HG03095 (cell line): ENCODE measurements around the gene MYO1D.
"Not testable (repeated sequence)": the region's sequence is repeated elsewhere in the genome, so short reads cannot be mapped to it uniquely, and the experiment has no call there.

Source experiments
- ATAC-seq: cut with Tn5 transposase; IDR thresholded peaks from one replicate; pipeline ENCODE4 v1.9.1; 2021; ENCODE audit warnings: moderate library complexity; ENCODE audit not compliant: unreplicated experiment

Gene MYO1D

DNA sequence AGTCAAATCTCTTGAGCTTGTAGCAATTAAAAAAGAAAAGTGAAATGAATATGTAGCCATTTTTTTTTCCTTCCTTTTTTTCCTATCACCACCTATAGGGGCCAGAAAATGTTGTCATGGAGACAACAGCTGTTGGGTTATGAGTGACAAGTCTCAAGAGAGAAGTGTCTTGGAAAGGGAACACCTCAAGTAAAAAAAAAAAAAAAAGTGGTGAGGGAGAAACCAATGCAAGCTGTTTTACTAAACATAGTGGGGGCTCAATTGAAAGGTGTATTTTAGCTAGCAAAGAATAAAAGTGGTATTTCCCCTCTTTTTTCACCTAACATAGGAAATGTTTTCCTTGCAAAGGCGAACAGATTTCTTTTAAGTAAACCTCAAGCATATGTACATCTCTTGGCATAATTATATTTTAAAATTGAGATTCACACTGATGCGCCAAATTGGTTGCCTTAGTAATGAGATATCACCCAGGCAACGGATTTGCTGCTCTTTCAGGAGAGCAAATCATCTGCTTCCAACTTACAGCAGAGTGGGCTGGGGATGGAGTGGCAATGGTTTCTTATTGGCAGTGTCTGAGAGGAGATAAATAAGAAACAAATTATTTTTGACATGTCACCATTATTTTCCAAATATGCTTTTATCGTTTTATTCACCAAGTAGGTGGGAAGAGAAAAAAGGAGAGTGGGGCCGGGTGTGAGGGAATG, 183.6 kb downstream of the MYO1D start:
- ATAC-seq, result no peak

DNA sequence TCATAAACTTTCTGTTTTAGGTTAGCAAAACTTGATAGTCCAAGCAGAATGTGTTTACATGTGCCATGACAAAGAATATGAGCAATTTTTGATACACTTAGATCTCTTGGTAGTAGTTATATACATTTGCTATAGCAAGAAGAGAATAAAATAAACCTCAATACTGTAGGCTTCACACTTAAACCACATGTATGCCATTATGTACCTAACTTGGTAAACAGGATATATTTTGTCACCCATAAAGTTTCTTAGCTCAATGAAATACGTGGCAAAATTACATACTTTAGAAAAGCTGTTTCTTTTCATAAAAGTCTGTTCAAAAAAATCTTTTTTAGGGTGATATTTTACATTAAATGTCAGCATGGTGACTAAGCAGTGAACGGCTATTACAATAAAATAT, 184.7 kb downstream of the MYO1D start:
- no peak for ATAC-seq

DNA sequence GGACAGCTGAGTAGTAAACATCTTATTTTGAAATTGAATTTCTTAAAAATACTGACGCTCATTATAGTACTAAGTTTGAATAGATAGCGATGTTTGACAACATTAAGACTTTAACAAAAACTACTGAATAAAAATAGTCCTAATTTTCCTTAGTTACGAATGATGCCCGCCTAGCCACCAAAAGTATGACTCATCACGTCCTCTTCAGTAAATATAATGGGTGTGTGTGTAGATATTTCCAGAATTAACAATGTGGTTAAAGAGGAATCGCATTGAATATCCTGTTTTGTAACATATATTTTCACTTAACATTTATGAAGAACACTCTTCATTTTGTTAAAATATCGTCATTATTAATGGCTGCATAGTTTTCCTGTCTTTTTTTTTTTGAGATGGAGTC, 187.6 kb downstream of the MYO1D start:
- ATAC-seq, result no peak

- ATAC-seq, result no peak
Measured at GRCh38 chr17:32688221-32688620, 188.7 kb downstream of the MYO1D start.

DNA sequence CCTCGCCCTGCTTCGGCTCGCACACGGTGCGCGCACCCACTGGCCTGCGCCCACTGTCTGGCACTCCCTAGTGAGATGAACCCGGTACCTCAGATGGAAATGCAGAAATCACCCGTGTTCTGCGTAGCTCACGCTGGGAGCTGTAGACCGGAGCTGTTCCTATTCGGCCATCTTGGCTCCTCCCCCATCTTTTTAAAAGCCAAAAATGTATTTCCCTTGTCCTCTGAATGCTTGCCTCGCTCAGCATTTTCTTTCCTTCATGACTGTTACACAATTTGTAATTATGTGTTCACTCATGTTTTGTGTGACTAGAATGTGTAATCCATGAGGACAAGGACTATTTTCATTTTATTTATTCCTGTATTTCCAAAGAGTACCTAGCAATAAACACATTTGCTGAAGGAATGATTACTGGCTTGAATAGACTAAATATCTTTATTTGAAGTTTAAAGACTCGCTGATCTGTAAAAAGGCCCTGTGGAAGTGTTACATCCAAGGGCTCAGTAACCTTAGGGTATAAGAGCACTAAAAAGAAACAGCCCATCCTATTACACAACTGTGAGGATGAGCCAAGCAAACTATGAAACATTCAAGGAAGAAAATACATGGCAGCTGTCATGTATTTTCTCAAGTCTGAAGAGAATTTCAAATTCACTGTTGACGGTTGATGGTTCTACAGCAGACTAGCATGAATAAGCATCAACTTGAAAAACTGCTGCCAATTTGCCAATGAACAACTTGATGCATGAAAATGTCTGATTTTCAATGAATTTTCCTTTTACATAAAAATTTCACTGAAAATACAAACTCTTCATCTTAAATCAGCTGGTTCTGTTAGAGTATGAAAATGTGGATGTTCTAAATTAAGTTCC, 192.6 kb downstream of the MYO1D start:
- no peak for ATAC-seq

DNA sequence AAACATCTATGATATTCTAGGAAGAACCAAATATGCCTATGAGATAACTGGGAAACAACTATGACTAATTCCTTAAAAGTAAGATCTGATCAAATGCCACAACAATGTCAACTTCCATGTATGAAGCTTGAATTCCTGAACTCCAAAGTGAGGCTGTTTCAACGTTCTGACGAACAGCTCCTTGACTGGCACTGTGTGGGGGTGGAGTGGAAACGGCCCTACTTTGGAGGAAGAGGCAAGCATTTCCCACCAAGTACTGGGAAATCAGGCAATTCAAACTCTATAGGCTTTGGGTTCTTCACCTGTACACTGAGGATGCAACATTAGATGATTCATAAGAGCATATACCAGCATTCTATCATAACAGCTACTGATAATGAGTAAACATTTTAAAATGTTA, 203.0 kb downstream of the MYO1D start:
- ATAC-seq, result no peak

GRCh38 chr17:32672711-32673110, 204.2 kb downstream of the MYO1D start:
- ATAC-seq, result no peak

DNA sequence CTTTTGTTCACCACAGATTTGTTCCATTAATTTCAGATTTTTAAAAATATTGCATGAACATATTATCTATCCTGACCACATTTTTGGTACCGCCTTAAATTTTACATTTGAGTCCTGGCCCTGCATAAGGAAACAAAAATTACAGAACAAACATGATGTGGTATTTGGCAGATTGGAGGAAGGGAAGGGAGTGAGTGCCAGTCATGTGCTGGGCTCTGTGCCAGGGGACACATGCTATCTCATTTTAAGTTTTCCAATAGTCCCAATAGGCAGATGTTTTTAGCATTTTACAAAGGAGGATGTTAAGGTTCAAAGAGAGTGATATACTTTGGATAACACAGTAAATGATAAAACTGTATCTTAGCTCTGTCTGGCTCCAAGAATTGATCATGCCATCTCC, 205.0 kb downstream of the MYO1D start:
- ATAC-seq, result no peak

GRCh38 chr17:32664936-32665583, 211.9 kb downstream of the MYO1D start:
- ATAC-seq, result no peak

DNA sequence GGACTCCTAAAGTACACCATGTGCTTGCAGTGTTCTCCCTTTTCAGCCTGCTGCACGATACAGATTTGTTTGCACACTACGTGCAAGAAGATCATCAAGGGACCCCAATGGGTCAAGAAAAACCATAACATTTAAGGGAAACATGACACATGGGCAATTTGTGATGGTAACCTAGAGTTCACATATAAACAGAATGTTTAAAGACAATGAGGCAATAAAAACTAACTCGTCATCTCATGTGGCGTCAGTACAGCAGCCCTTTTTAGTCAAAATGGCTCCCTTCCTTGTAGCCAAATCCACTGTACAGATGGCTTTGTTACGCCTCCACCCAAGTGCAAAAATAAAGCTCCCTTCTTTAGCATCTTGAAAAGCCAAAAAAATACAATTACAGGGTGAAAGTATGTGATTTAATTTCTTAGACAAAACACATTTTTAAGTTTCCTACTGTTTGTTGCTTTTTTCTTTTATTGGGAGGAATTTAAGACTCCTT, 216.4 kb downstream of the MYO1D start:
- ATAC-seq, result no peak

DNA sequence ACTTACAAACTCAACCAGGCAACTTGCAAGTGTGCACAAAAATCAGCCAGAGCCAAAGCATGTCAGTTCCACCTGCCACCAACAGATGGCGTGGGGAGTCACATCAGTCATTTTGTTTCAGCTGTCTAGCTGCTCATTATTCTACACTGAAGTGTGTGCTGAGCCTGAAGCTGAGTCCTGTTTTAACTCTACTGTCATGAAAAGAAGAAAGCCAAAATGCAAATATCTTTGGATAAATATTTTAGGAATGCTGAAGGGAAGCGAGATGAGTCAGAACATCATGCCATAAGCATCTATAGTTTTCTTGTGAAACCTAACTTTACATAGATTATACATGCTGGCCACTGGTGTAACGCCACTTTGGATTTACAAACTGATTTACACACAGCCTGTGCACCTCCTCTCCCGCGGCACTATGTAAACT, 217.5 kb downstream of the MYO1D start:
- no peak for ATAC-seq

- ATAC-seq, result no peak
Measured at GRCh38 chr17:32658470-32659418, 218.2 kb downstream of the MYO1D start.

DNA sequence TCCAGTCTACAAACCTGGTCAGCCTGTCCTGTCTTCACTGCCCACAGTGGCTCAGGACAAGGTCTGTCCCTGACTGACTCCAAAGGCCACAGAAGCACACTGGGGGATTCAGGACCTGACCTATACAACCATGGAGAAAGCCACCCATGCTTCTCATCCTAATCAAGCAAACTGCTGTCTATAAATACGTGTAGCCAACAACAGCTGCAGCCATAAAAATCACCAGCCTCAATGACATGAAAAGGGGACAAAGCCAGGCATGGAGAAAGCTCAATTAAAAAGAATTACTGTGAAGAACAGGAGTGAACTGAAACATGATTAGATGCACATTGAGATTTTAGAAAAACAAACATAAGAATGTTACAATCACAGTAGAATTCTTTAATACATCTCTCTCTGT, 220.0 kb downstream of the MYO1D start:
- no peak for ATAC-seq

DNA sequence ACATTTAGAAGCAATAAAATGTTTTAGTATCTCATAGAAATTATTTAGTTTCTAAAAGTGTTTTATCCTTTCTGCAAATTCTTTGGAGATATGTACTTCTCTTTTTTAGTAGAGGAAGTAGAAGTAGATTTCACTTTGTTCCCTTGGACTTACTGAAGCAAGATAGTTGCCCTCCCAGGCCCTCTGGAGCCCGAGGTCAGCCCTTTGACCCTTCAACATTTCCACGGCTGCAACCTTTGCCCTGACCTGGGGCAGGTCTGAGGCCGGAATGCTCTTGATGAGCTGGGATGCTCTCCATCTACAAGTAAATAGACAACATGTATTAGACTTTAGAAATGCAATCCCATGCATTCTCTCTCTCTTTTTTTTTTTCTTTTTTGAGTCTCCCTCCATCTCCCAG, 222.6 kb downstream of the MYO1D start:
- ATAC-seq, result no peak

GRCh38 chr17:32651084-32651483, 225.8 kb downstream of the MYO1D start:
- no peak for ATAC-seq

- no peak for ATAC-seq
Measured at GRCh38 chr17:32648450-32648849, 228.5 kb downstream of the MYO1D start.

DNA sequence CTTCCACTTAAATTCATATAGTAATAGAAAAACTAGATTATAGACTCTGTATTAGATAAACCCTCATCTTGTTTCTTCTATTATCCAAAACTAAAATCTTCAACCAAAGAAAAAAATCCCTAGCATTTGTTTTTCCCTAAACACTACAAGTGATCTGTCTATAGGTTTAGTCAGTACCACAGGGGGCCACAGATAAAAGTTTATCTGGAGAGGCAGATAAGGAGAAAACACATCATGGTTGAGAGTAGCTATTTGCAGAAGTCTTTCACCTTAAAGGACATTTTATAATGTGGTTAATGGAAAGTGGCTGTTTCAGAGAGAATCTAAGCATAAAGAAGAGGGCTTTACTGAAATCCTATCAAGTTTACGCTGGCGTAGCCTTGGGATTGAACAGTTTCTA, 230.0 kb downstream of the MYO1D start:
- no peak for ATAC-seq

- not testable (repeated sequence) for ATAC-seq
Measured at GRCh38 chr17:32641514-32641913, 235.4 kb downstream of the MYO1D start.

DNA sequence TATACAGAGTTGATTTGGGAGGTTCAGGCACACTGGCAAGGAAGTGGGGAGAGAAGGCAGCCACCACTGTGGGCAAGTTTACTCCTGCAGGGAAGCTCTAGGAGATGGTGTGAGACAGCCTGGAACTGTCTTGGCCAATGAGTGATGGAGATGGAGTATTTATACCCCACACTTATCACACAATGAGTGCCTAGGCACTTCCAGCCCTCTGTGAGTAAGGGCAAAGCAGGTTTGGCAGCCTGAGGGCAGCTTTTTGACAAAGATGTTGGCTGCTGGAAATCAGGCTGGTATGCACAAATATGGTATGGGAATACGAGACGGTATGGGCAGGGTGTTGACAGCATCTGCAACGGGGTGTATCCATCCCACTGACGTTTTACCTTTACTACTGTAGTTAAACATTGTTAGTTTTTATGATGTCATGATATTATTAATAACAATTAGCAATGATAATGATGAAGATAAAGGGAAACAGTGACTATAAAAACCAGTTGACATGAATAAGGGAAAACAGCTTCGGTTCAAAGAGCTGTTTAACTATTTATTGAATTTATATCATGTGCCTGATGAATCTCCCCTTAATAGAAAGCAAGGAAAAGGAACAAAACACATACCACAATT, 240.2 kb downstream of the MYO1D start:
- no peak for ATAC-seq

DNA sequence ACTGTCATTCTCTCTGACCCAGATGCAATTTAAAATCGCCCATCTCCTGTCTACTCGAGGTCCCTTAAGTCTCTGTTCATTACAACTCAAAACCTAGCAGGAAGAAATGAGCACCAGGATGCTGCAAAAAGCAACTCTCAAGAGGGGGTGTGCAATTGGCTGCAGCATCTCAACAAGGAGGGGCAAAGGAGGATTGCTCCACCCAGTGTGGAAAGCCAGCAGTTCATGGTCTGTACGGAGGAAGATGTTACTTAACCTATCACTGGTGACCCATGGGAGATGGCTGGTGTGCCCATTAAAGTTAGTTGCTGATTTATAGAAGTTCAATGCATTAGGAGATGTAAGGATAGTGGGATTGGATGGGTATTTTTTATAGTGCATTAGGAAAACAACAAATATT, 242.8 kb downstream of the MYO1D start:
- no peak for ATAC-seq
